Mucosa of rectum (tissue), 2 donors: ENCODE results near the gene MACROD2.

ENCODE experiments used
- H3K27ac ChIP-seq, 2 donors: one replicate each; pipeline ENCODE4 v1.7.0; 2013; ENCODE audit warnings: inconsistent platforms in 2 of 2, low read depth in 2 of 2, low read length in 2 of 2
- H3K27me3 ChIP-seq, 2 donors: one replicate each; pipeline ENCODE4 v1.7.0; 2013; ENCODE audit warnings: low read length in 2 of 2; ENCODE audit not compliant: control insufficient read depth in 2 of 2, insufficient read depth in 2 of 2
- H3K36me3 ChIP-seq, 2 donors: one replicate each; pipeline ENCODE4 v1.7.0; 2013; ENCODE audit warnings: low read length in 2 of 2; ENCODE audit not compliant: control insufficient read depth in 2 of 2, insufficient read depth in 2 of 2
- H3K4me1 ChIP-seq, 2 donors: one replicate each; pipeline ENCODE4 v1.7.0; 2013; ENCODE audit warnings: low read length in 2 of 2, mild to moderate bottlenecking in 1 of 2; ENCODE audit not compliant: control insufficient read depth in 2 of 2, insufficient read depth in 2 of 2
- H3K4me3 ChIP-seq, 2 donors: one replicate each; pipeline ENCODE4 v1.7.0; 2013; ENCODE audit warnings: low read length in 2 of 2
- H3K9ac ChIP-seq, 2 donors: one replicate each; pipeline ENCODE4 v1.7.0; 2013; ENCODE audit warnings: low read length in 2 of 2, low read depth in 1 of 2, mild to moderate bottlenecking in 1 of 2
- H3K9me3 ChIP-seq, 2 donors: one replicate each; pipeline ENCODE4 v1.7.0; 2013; ENCODE audit warnings: low read length in 2 of 2; ENCODE audit not compliant: control insufficient read depth in 2 of 2
- donor health status: healthy.
- donor health status: Normal muscosa, but diverticular disease.

The MACROD2 gene

GRCh38 chr20:14523090-14523489, 527.8 kb downstream of the MACROD2 start:
- Histone ChIP-seq H3K27me3 (no peaks in the 10 kb centered on the region), H3K4me1 (no peaks in the 10 kb centered on the region), H3K36me3 (no peaks in the 10 kb centered on the region), H3K4me3 (no peak overlapping the region), H3K9ac (no peak overlapping the region), H3K27ac (no peak overlapping the region), H3K9me3 (no peaks in the 10 kb centered on the region)

DNA sequence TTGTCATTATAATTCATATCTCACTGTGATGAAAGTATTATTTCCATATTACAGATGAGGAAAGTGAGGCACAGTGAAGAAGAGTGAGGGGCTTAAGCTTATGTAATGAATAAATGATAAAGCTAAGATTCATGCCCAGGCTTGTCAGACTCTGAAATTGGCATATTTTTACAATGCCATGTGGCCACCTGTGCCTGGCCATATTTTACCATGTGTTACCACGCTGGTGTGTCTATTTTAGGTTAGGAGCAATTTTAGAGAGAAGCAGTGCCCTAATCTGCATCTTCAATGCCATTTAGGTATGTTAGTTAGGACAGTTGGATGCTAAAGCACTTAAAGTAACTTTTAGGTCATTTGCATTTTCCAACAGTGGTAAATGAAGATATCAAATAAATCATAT, 530.1 kb downstream of the MACROD2 start:
- Histone ChIP-seq H3K27me3 (no peaks in the 10 kb centered on the region), H3K4me3 (no peak overlapping the region), H3K36me3 (no peaks in the 10 kb centered on the region), H3K4me1 (no peaks in the 10 kb centered on the region), H3K27ac (no peak overlapping the region), H3K9ac (no peak overlapping the region), H3K9me3 (no peaks in the 10 kb centered on the region)

GRCh38 chr20:14526891-14527290, 531.6 kb downstream of the MACROD2 start:
- H3K4me3 ChIP-seq, result no peak overlapping the region
- H3K36me3 ChIP-seq, result no peaks in the 10 kb centered on the region
- no peak overlapping the region for H3K9ac ChIP-seq
- H3K4me1 ChIP-seq, result no peaks in the 10 kb centered on the region
- no peaks in the 10 kb centered on the region for H3K9me3 ChIP-seq
- H3K27me3 ChIP-seq, result no peaks in the 10 kb centered on the region
- no peak overlapping the region for H3K27ac ChIP-seq

DNA sequence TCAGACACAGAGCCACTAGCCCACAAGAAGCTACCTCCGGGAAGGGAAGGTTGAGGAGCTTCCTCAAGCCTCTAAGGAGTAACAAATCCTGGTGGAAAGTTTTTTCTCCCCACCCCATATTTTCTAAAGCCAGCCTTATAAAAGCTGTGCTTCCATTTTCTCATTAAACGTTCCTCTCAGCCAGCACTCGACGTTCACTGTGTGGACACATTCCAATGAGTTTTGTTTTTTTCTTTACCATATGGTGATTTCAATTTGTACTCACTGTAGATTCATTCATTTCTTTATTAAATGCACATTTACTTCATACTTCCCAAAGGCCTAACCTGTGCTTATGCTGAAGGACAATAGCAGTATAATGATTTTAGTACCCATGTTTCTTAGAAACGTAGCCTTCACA, 536.5 kb downstream of the MACROD2 start:
- no peaks in the 10 kb centered on the region for H3K27me3 ChIP-seq
- no peak overlapping the region for H3K27ac ChIP-seq
- H3K9me3 ChIP-seq, result no peaks in the 10 kb centered on the region
- no peaks in the 10 kb centered on the region for H3K36me3 ChIP-seq
- no peaks in the 10 kb centered on the region for H3K4me1 ChIP-seq
- no peak overlapping the region for H3K9ac ChIP-seq
- no peak overlapping the region for H3K4me3 ChIP-seq

DNA sequence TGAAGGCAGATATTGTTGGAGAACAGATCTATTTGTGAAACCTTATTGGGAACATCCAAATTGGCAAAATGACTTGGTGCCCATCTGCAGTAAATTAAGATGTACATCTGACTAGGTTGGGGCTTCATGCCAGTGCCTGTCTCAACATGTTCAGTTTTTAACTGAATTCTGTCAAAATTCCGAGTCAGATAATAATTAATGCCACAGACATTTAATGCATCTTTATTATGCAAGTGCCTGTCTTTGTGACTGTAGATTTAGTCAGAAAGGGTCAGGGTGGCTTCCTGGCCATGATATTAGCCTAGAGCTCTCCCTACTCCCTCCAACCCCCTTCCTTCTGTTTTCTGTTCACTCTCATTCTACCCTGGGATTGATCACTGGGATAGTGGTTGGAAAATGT, 541.4 kb downstream of the MACROD2 start:
- Histone ChIP-seq H3K27me3 (no peaks in the 10 kb centered on the region), H3K36me3 (no peaks in the 10 kb centered on the region), H3K4me3 (no peak overlapping the region), H3K9ac (no peak overlapping the region), H3K27ac (no peak overlapping the region), H3K9me3 (no peaks in the 10 kb centered on the region), H3K4me1 (no peaks in the 10 kb centered on the region)

DNA sequence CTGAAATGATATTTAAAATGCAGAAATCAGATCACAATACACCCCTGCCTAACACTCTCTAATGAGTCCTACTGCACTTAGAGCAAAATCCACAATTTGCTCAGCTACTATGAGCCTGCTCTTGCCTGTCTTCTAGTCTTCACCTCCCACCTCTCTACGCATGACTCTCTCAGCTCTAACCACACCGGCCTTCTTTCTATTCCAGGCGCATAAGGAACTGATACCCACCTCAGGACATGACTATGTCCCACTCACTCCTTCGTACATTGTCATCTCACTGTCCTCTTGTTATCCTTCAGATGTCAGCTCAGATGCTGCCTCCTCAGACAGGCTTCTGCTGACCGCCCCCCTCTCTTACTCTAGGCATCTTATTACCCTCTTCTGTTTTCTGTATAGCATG, 543.1 kb downstream of the MACROD2 start:
- H3K27ac ChIP-seq, result no peak overlapping the region
- H3K9me3 ChIP-seq, result no peaks in the 10 kb centered on the region
- no peaks in the 10 kb centered on the region for H3K27me3 ChIP-seq
- no peak overlapping the region for H3K9ac ChIP-seq
- H3K4me1 ChIP-seq, result no peaks in the 10 kb centered on the region
- no peak overlapping the region for H3K4me3 ChIP-seq
- no peaks in the 10 kb centered on the region for H3K36me3 ChIP-seq

- Histone ChIP-seq H3K27me3 (no peaks in the 10 kb centered on the region), H3K9ac (no peak overlapping the region)
Measured at GRCh38 chr20:14543040-14543439, 547.7 kb downstream of the MACROD2 start.

DNA sequence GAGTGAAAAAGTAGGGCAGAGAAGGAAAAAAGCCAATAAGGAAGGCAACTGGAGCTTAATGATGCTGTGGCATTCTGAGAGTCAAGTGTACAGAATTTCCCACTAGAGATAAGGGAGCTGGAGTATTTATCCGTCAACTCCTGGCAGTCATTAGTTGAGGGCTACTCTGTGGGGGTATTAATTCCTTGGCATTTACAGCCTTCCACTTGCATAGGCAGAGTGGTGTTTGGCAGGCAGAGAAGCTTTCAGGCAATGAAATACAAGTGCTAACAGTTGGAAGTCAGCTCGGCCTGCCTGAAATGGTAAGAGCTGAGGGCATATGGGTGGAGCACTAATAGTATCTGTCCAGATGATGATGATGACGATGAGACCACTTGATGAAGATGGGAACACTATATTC, 549.4 kb downstream of the MACROD2 start:
- no peak overlapping the region for H3K9ac ChIP-seq
- no peaks in the 10 kb centered on the region for H3K36me3 ChIP-seq
- H3K4me3 ChIP-seq, result no peak overlapping the region
- no peaks in the 10 kb centered on the region for H3K27me3 ChIP-seq
- H3K4me1 ChIP-seq, result no peaks in the 10 kb centered on the region
- no peaks in the 10 kb centered on the region for H3K9me3 ChIP-seq
- H3K27ac ChIP-seq, result no peak overlapping the region

More at GRCh38 chr20:14543040-14543439, 547.7 kb downstream of the MACROD2 start:
- Histone ChIP-seq H3K36me3 (no peaks in the 10 kb centered on the region), H3K4me3 (no peak overlapping the region), H3K9me3 (no peaks in the 10 kb centered on the region), H3K27ac (no peak overlapping the region), H3K4me1 (no peaks in the 10 kb centered on the region)

DNA sequence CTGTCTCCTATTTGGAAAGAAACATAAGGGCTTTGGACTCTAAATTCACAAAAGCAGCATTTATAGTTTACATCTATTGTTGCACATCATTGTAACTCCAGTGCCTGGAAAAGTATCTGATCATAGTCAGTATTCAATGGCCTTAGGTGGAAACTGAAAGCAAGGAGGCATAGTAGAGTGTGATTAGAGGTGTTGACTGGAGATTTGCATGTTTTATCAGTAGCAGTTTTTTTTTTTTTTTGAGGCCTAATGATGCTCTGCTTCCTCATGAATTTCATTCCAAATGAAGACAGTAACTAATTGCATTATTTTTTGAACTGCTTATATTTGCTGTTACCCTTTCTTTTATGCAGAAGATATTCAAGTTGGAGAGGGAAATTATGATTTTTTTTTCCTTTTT, 555.3 kb downstream of the MACROD2 start:
- H3K27me3 ChIP-seq, result no peaks in the 10 kb centered on the region
- H3K9me3 ChIP-seq, result no peaks in the 10 kb centered on the region
- no peak overlapping the region for H3K9ac ChIP-seq
- H3K4me3 ChIP-seq, result no peak overlapping the region
- H3K27ac ChIP-seq, result no peak overlapping the region
- no peaks in the 10 kb centered on the region for H3K4me1 ChIP-seq
- no peaks in the 10 kb centered on the region for H3K36me3 ChIP-seq

- no peaks in the 10 kb centered on the region for H3K4me1 ChIP-seq
- H3K9ac ChIP-seq, result no peak overlapping the region
- no peak overlapping the region for H3K4me3 ChIP-seq
- H3K9me3 ChIP-seq, result no peaks in the 10 kb centered on the region
- H3K27me3 ChIP-seq, result no peaks in the 10 kb centered on the region
- no peaks in the 10 kb centered on the region for H3K36me3 ChIP-seq
- no peak overlapping the region for H3K27ac ChIP-seq
Measured at GRCh38 chr20:14553774-14554534, 558.6 kb downstream of the MACROD2 start.
